ENCODE results near the gene UNC13D.

The UNC13D gene

DNA sequence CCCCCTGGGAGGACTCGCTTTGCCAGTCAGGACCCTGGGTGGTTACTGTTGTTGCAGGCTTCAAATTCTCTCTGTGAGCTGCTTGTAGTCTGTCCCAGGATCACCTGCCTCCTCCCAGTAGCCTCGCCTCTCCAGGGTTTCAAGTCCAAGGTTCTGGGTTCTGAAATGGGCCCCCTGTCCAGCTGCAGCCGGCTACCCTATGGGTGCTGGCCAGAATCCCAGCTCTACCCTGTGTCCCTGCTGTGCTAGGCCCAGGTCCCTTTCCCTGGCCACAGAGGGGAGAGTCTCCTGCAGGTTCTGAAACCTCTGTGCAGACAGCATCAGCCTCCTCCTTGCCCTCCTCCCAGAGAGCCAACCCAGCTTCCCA is 21.4 kb downstream of the UNC13D start:
- Histone ChIP-seq H3K27ac (ENCODE audit: low read length) (no peak overlapping the region), H3K27me3 (ENCODE audit: low read depth, low read length) (no peaks in the 10 kb centered on the region), H3K4me1 (ENCODE audit: control insufficient read depth in 1 of 2, insufficient read depth in 2 of 2, low read length in 2 of 2) (peaks cover under 1 to 9% of the 10 kb centered on the region in 2 donors), H3K9me3 (ENCODE audit: control insufficient read depth in 1 of 2, low read length in 2 of 2) (no peaks in the 10 kb centered on the region), H3K4me3 (ENCODE audit: low read depth in 1 of 2, low read length in 2 of 2) (no peak overlapping the region), H3K36me3 (ENCODE audit: control insufficient read depth in 1 of 2, insufficient read depth in 2 of 2, low read length in 2 of 2) (peaks cover 38 to 78% of the 10 kb centered on the region in 2 donors)

- peaks cover 43 to 83% of the 10 kb centered on the region in 2 donors for H3K36me3 ChIP-seq (ENCODE audit: control insufficient read depth in 1 of 2, insufficient read depth in 2 of 2, low read length in 2 of 2)
- H3K4me1 ChIP-seq (ENCODE audit: control insufficient read depth in 1 of 2, insufficient read depth in 2 of 2, low read length in 2 of 2) = peaks cover 0 to 4% of the 10 kb centered on the region in 2 donors
- H3K27ac ChIP-seq (ENCODE audit: low read length) = no peak overlapping the region
These were observed 21.9 kb downstream of the UNC13D start for GRCh38 chr17:75822119-75822799.

DNA sequence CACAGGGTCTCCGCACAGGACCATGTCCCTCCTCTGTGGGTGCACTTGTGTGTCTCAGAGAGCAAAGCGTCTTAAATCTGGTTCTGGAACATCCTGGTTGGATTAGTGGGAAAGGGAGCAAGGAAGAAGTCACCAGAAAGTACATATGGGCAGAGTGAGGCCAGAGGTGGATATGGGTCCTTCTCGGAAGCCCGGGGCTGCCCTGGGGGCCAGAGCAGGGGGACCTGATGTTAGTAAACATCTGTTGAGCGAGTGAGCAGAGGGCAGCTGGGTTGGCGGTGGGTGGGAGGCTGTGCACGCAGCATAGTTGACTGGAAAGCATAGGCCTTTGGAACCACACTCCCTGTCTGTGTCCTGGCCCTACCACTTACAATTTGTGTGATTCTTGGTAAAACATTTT is 22.7 kb downstream of the UNC13D start:
- no peak overlapping the region for H3K27ac ChIP-seq (ENCODE audit: low read length)
- H3K4me1 ChIP-seq (ENCODE audit: control insufficient read depth in 1 of 2, insufficient read depth in 2 of 2, low read length in 2 of 2) = no peaks in the 10 kb centered on the region
- no peaks in the 10 kb centered on the region for H3K27me3 ChIP-seq (ENCODE audit: low read depth, low read length)
- peaks cover 45 to 90% of the 10 kb centered on the region in 2 donors for H3K36me3 ChIP-seq (ENCODE audit: control insufficient read depth in 1 of 2, insufficient read depth in 2 of 2, low read length in 2 of 2)
- no peaks in the 10 kb centered on the region for H3K9me3 ChIP-seq (ENCODE audit: control insufficient read depth in 1 of 2, low read length in 2 of 2)
- no peak overlapping the region for H3K4me3 ChIP-seq (ENCODE audit: low read depth in 1 of 2, low read length in 2 of 2)

More at GRCh38 chr17:75822119-75822799, 21.9 kb downstream of the UNC13D start:
- no peak overlapping the region for H3K4me3 ChIP-seq (ENCODE audit: low read depth in 1 of 2, low read length in 2 of 2)
- no peaks in the 10 kb centered on the region for H3K27me3 ChIP-seq (ENCODE audit: low read depth, low read length)
- no peaks in the 10 kb centered on the region for H3K9me3 ChIP-seq (ENCODE audit: control insufficient read depth in 1 of 2, low read length in 2 of 2)

DNA sequence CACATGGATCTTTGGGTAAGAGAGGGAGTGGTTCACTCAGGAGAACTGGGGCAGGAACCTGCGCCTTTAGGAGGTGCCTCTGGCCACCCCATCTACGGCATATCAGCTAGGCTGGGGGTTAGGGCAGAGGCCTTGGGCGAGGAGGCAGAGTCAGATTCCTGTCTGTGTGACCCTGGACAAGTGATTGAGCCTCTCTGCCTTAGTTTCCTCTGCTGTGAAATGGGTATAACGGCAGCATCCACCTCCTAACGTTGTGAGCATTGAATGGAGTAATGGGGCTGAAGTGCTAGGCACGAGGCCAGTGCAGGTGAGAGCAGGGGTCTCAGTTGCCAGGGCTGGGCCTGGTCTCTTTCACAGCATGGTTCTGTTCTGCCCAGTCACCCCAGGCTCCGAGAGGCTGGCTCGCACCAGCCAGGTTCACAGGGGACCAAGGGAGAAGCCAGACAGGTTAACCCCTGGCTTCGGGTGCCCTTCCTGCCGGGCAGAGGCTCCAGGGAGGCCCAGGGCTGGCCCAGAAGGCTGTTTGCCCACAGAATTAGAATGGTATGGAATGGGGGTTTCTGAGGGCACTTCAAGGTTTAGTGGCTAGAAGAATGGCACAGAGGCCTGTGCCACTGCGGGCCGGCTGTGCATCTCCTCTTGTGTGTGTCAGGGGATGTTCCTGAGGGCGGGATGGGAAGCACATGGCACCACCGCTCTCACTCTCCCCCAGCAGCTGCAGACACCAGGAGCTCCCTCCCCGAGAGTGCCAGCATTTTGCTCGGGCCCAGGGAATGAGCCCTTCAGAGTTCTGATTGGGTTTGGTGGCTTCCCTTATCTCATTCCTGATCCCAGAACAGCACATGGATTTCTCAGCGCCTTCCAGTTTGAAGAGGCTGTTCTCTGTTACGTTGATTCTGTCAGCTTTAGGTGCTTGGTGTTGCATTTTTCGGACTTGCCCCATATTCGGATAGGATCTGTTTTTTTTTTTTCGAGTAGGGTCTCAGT is 23.8 kb downstream of the UNC13D start:
- Histone ChIP-seq H3K27me3 (ENCODE audit: low read depth, low read length) (no peaks in the 10 kb centered on the region), H3K9me3 (ENCODE audit: control insufficient read depth in 1 of 2, low read length in 2 of 2) (no peaks in the 10 kb centered on the region), H3K4me3 (ENCODE audit: low read depth in 1 of 2, low read length in 2 of 2) (no peak overlapping the region), H3K36me3 (ENCODE audit: control insufficient read depth in 1 of 2, insufficient read depth in 2 of 2, low read length in 2 of 2) (peaks cover 45 to 93% of the 10 kb centered on the region in 2 donors), H3K4me1 (ENCODE audit: control insufficient read depth in 1 of 2, insufficient read depth in 2 of 2, low read length in 2 of 2) (no peaks in the 10 kb centered on the region), H3K27ac (ENCODE audit: low read length) (no peak overlapping the region)

DNA sequence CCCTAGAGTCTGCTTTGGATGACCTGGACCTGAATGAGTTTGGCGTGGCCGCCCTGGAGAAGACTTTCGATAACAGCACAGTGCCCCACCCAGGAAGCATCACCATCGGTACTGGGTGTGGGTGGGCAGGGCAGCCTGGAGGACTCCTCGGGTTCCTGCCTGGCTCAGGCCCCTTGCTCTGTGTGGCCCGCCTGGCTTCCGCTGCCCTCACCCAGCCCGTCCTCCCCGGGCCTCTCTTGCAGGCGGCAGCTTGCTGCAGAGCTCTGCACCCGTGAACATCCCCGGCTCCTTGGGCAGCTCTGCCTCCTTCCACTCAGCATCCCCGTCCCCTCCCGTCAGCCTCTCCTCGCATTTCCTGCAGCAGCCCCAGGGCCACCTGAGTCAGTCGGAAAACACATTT is 24.5 kb downstream of the UNC13D start:
- no peak overlapping the region for H3K27ac ChIP-seq (ENCODE audit: low read length)
- H3K9me3 ChIP-seq (ENCODE audit: control insufficient read depth in 1 of 2, low read length in 2 of 2) = no peaks in the 10 kb centered on the region
- no peaks in the 10 kb centered on the region for H3K27me3 ChIP-seq (ENCODE audit: low read depth, low read length)
- no peaks in the 10 kb centered on the region for H3K4me1 ChIP-seq (ENCODE audit: control insufficient read depth in 1 of 2, insufficient read depth in 2 of 2, low read length in 2 of 2)
- no peak overlapping the region for H3K4me3 ChIP-seq (ENCODE audit: low read depth in 1 of 2, low read length in 2 of 2)
- peaks cover 46 to 94% of the 10 kb centered on the region in 2 donors for H3K36me3 ChIP-seq (ENCODE audit: control insufficient read depth in 1 of 2, insufficient read depth in 2 of 2, low read length in 2 of 2)

- H3K9me3 ChIP-seq (ENCODE audit: control insufficient read depth in 1 of 2, low read length in 2 of 2) = no peaks in the 10 kb centered on the region
- peaks cover 49 to 93% of the 10 kb centered on the region in 2 donors for H3K36me3 ChIP-seq (ENCODE audit: control insufficient read depth in 1 of 2, insufficient read depth in 2 of 2, low read length in 2 of 2)
- H3K4me1 ChIP-seq (ENCODE audit: control insufficient read depth in 1 of 2, insufficient read depth in 2 of 2, low read length in 2 of 2) = no peaks in the 10 kb centered on the region
- no peak overlapping the region for H3K4me3 ChIP-seq (ENCODE audit: low read depth in 1 of 2, low read length in 2 of 2)
- no peaks in the 10 kb centered on the region for H3K27me3 ChIP-seq (ENCODE audit: low read depth, low read length)
- H3K27ac ChIP-seq (ENCODE audit: low read length) = no peak overlapping the region
These were observed 25.1 kb downstream of the UNC13D start for GRCh38 chr17:75819116-75819515.

- H3K9me3 ChIP-seq (ENCODE audit: control insufficient read depth in 1 of 2, low read length in 2 of 2) = no peaks in the 10 kb centered on the region
- H3K27me3 ChIP-seq (ENCODE audit: low read depth, low read length) = no peaks in the 10 kb centered on the region
- H3K4me1 ChIP-seq (ENCODE audit: control insufficient read depth in 1 of 2, insufficient read depth in 2 of 2, low read length in 2 of 2) = no peaks in the 10 kb centered on the region
- peaks cover 51 to 93% of the 10 kb centered on the region in 2 donors for H3K36me3 ChIP-seq (ENCODE audit: control insufficient read depth in 1 of 2, insufficient read depth in 2 of 2, low read length in 2 of 2)
- H3K4me3 ChIP-seq (ENCODE audit: low read depth in 1 of 2, low read length in 2 of 2) = no peak overlapping the region
- no peak overlapping the region for H3K27ac ChIP-seq (ENCODE audit: low read length)
These were observed 25.8 kb downstream of the UNC13D start for GRCh38 chr17:75818326-75818885.

GRCh38 chr17:75817571-75817970 is 26.6 kb downstream of the UNC13D start:
- no peaks in the 10 kb centered on the region for H3K27me3 ChIP-seq (ENCODE audit: low read depth, low read length)
- no peaks in the 10 kb centered on the region for H3K4me1 ChIP-seq (ENCODE audit: control insufficient read depth in 1 of 2, insufficient read depth in 2 of 2, low read length in 2 of 2)
- H3K4me3 ChIP-seq (ENCODE audit: low read depth in 1 of 2, low read length in 2 of 2) = no peak overlapping the region
- H3K36me3 ChIP-seq (ENCODE audit: control insufficient read depth in 1 of 2, insufficient read depth in 2 of 2, low read length in 2 of 2) = peaks cover 56 to 93% of the 10 kb centered on the region in 2 donors
- no peak overlapping the region for H3K27ac ChIP-seq (ENCODE audit: low read length)
- H3K9me3 ChIP-seq (ENCODE audit: control insufficient read depth in 1 of 2, low read length in 2 of 2) = no peaks in the 10 kb centered on the region

DNA sequence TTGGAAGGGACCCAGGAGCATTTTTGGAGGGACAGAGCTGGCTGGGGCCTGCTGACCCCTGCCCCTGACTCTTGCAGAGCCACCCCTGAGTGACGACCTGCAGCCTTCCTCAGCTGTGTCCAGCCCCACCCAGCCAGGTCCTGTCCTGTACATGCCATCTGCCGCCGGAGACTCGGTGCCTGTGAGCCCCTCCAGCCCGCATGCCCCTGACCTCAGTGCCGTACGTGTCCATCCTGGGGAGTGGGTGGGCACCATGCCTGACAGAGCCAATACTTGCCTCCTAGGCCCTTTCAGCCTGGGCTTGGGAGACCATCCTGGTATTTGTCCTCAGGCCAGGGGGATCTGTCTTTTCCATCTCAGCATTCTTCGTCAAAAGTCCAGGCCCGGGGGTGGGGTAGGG is 27.5 kb downstream of the UNC13D start:
- Histone ChIP-seq H3K27ac (ENCODE audit: low read length) (no peak overlapping the region), H3K4me3 (ENCODE audit: low read depth in 1 of 2, low read length in 2 of 2) (no peak overlapping the region), H3K27me3 (ENCODE audit: low read depth, low read length) (no peaks in the 10 kb centered on the region), H3K9me3 (ENCODE audit: control insufficient read depth in 1 of 2, low read length in 2 of 2) (no peaks in the 10 kb centered on the region), H3K36me3 (ENCODE audit: control insufficient read depth in 1 of 2, insufficient read depth in 2 of 2, low read length in 2 of 2) (peaks cover 56 to 94% of the 10 kb centered on the region in 2 donors), H3K4me1 (ENCODE audit: control insufficient read depth in 1 of 2, insufficient read depth in 2 of 2, low read length in 2 of 2) (no peaks in the 10 kb centered on the region)

GRCh38 chr17:75815399-75815798 is 28.8 kb downstream of the UNC13D start:
- no peak overlapping the region for H3K27ac ChIP-seq (ENCODE audit: low read length)
- H3K36me3 ChIP-seq (ENCODE audit: control insufficient read depth in 1 of 2, insufficient read depth in 2 of 2, low read length in 2 of 2) = peaks cover 50 to 92% of the 10 kb centered on the region in 2 donors
- no peaks in the 10 kb centered on the region for H3K27me3 ChIP-seq (ENCODE audit: low read depth, low read length)
- no peak overlapping the region for H3K4me3 ChIP-seq (ENCODE audit: low read depth in 1 of 2, low read length in 2 of 2)
- no peaks in the 10 kb centered on the region for H3K9me3 ChIP-seq (ENCODE audit: control insufficient read depth in 1 of 2, low read length in 2 of 2)
- no peaks in the 10 kb centered on the region for H3K4me1 ChIP-seq (ENCODE audit: control insufficient read depth in 1 of 2, insufficient read depth in 2 of 2, low read length in 2 of 2)

GRCh38 chr17:75814900-75815373 is 29.3 kb downstream of the UNC13D start:
- Histone ChIP-seq H3K27me3 (ENCODE audit: low read depth, low read length) (no peaks in the 10 kb centered on the region), H3K27ac (ENCODE audit: low read length) (no peak overlapping the region), H3K9me3 (ENCODE audit: control insufficient read depth in 1 of 2, low read length in 2 of 2) (no peaks in the 10 kb centered on the region), H3K4me3 (ENCODE audit: low read depth in 1 of 2, low read length in 2 of 2) (no peak overlapping the region), H3K36me3 (ENCODE audit: control insufficient read depth in 1 of 2, insufficient read depth in 2 of 2, low read length in 2 of 2) (peaks cover 49 to 90% of the 10 kb centered on the region in 2 donors), H3K4me1 (ENCODE audit: control insufficient read depth in 1 of 2, insufficient read depth in 2 of 2, low read length in 2 of 2) (no peaks in the 10 kb centered on the region)
